ENCODE data around the gene ITPA. TPM values are rescaled to one million over a fixed set of nuclear protein-coding genes. Genes with fewer than 3 reads are reported as not detected.

Gene ITPA
- total RNA-seq, 1 donor from 2014 or later, result 44.4 TPM

DNA sequence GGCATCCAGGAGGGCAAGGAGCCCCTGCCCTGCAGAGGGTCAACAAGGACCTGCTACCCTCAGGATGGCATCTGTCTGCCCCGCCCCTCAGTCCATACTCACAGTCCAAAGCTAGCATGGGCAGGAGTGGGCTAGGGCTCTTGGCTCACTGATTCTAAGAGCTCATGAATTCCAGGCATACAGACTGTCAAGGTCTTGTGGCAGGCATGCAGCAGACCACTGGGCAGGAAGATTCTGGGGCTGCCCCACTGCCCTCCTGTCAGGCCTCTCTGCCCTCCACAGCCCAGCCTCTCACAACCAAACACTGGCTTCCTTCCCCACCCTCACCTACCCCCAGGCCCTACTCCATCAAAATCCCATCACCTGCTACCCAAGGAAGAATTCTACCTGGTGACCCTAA, 35.3 kb downstream of the ITPA start:
- no peak for DNase-seq (ENCODE audit: low spot score)

- no peak for DNase-seq (ENCODE audit: low spot score)
Measured at GRCh38 chr20:3245156-3245555, 35.9 kb downstream of the ITPA start.

DNA sequence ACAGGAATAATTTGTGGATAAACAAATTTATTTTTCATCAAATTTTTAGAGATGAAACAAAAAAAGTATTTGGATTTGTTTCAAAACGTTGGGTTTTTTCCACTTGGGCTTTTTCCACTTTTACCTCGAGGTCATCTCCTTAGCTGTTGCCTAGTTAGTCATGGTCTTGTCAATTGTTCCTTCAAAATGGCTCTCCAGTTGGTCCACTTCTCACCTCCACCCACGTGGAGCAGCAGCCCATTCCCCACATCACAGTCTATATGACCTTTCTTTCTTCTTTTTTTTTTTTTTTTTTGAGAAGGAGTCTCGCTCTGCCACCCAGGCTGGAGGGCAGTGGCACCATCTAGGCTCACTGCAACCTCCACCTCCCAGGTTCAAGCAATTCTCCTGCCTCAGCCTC, 36.4 kb downstream of the ITPA start:
- DNase-seq (ENCODE audit: low spot score), result no peak

DNA sequence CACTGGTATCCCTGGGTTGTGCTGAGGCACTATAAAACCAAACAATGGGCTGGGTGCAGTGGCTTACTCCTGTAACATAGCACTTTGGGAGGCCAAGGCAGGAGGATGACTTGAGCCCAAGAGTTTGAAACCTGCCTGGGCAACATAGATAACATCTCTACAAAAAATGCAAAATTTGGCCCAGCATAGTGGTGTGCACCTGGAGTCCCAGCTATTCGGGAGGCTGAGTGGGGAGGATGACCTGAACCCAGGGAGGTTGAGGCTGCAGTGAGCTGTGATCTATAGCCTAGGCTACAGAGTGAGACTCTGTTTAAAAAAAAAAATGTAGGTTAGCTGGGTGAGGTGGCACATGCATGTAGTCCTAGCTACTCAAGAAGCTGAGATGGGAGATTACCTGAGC, 37.4 kb downstream of the ITPA start:
- no peak for DNase-seq (ENCODE audit: low spot score)

- DNase-seq (ENCODE audit: low spot score), result no peak
Measured at GRCh38 chr20:3247638-3248037, 38.3 kb downstream of the ITPA start.

DNA sequence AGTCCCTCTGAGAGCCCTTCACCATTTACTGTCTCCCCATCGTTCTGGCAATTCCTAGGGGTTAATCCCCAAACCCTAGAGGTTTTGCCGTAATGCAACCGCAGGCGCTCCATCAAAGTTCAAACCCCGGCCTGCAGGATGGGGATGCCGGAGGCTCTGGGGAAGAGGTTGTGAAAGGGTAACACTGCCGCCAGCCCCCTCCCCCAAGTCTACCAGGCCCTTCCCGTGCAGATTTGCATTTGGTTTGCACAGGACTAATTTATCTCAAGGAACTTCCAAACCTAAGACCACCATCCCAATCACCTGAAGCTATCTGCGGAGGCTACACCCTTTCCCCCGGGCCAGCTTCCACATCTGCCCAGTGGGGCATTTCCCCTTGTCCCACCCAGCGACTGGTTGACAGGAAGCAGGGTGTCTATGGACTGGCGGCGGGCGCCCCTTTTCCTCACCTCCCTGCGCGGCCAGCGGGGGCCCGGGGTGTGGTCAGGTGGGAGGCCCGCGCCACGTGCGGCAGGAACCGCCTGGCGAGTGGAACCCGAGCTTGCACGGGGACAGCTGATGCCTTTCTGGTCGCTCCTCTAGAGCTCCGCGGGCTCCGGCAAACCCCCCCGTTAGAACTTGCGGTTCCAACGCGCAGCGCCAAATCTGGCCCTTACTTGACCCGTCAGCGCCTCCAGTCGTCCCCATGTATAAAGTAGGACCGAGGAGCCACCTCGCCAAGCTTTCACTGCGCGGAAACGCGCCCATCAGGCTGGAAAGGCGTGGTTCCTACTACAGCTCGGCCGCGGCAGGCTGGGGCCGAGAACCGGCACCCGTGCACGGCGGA, 39.1 kb downstream of the ITPA start:
- DNase-seq (ENCODE audit: low spot score), result no peak

- no peak for DNase-seq (ENCODE audit: low spot score)
Measured at GRCh38 chr20:3248993-3249347, 39.7 kb downstream of the ITPA start.

GRCh38 chr20:3250091-3250504, 40.8 kb downstream of the ITPA start:
- DNase-seq (ENCODE audit: low spot score), result no peak

- DNase-seq (ENCODE audit: low spot score), result no peak
Measured at GRCh38 chr20:3251806-3252205, 42.5 kb downstream of the ITPA start.

- DNase-seq (ENCODE audit: low spot score), result no peak
Measured at GRCh38 chr20:3255728-3256127, 46.4 kb downstream of the ITPA start.

DNA sequence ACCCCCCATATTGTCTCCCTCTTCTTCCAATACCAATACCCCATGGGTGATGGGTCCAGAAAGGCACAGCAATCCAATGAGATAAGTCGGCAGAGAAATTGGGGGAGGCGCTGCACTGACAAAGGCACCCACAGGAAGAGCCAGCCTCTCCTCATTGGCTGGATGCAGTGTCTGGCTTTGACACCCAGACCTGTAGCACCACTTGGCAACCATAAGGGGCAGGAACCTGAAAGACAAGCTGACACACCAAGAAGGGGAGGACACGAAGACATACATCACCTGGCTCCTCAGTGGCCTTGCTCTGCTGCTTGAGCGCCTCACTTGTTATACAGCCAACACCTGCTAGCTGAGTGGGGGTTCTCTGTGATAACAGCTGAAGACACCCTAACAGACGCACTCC, 49.1 kb downstream of the ITPA start:
- no peak for DNase-seq (ENCODE audit: low spot score)

DNA sequence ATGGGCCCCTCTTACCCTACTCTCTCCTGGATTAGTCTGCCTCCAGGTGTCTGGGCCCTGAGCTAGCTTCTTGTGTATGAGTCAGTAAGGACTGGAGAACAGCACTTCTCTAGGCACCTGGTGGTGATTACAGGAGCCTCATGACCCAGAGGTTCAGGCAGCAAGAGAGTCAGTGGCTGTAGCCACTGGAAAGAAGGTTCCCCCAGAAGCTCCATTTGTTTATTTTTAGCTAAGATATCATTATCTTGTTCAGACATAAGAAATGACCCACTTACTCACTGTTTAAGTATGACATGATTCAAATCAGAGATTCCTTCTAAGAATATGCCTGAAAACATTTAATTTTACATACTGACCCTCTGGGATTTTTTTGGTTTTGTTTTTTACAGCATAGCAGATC, 53.3 kb downstream of the ITPA start:
- DNase-seq (ENCODE audit: low spot score), result no peak

- DNase-seq (ENCODE audit: low spot score), result no peak
Measured at GRCh38 chr20:3270051-3270450, 60.8 kb downstream of the ITPA start.

DNA sequence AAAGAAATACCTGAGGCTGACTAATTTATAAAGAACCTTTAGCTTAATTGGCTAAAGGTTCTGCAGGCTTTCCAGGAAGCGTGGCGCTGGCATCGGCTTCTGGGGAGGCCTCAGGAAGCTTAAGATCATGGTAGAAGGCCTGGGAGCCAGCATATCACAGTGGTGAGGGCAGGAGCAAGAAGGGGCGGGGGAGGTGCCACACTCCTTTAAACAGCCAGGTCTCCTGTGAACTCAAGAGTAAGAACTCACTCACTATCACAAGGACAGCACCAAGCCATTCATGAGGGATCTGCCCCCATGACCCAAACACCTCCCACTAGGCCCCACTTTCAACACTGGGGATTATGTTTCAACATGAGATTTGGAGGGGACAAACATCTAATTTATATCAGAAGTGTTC, 64.1 kb downstream of the ITPA start:
- no peak for DNase-seq (ENCODE audit: low spot score)

Other genes with a start within 250 kb of the ITPA start
- 0.75 TPM for gene GNRH2, start 165.9 kb upstream of the ITPA start, total RNA-seq
- 46.6 TPM for gene MRPS26, start 163.4 kb upstream of the ITPA start, total RNA-seq
- gene OXT, start 137.9 kb upstream of the ITPA start, total RNA-seq, result 0.46 TPM
- gene AVP, start 124.8 kb upstream of the ITPA start, total RNA-seq, result not detected
- gene FASTKD5, start 49.6 kb upstream of the ITPA start, total RNA-seq, result 17.1 TPM
- gene UBOX5, start 49.6 kb upstream of the ITPA start, total RNA-seq, result 6.0 TPM
- 54.1 TPM for gene LZTS3, start 35.9 kb upstream of the ITPA start, total RNA-seq
- 139 TPM for gene DDRGK1, start 4.8 kb upstream of the ITPA start, total RNA-seq
- 4.8 TPM for gene SLC4A11, start 29.7 kb downstream of the ITPA start, total RNA-seq
- gene DNAAF9, start 198.2 kb downstream of the ITPA start, total RNA-seq, result 25.4 TPM